ENCODE measurements around the gene ESRP2.
A peak's percentile ranks its signal among the peaks of the same experiment; 100 is the strongest.

ESRP2 gene

DNA sequence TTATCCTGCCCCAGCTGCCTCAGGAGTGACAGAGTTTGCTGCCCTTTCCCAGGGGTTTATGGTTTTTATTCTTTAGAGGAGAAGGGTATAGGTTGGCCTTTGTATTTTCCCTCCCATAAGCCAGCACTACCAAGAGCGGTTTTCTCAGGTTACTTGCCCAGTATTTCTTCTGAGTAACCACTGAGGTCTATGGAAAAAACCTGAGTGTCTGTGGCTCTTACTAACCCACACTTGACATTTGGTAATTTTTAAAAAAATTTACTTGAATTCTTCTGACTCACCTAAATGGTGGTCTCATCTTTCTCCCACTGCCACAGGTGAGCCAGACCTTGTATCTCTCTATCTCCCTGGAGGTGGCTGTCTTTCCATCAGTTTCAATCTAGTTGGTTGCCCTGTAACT lies 34.4 kb upstream of the ESRP2 start:
- TF ChIP-seq, protein P1, sequence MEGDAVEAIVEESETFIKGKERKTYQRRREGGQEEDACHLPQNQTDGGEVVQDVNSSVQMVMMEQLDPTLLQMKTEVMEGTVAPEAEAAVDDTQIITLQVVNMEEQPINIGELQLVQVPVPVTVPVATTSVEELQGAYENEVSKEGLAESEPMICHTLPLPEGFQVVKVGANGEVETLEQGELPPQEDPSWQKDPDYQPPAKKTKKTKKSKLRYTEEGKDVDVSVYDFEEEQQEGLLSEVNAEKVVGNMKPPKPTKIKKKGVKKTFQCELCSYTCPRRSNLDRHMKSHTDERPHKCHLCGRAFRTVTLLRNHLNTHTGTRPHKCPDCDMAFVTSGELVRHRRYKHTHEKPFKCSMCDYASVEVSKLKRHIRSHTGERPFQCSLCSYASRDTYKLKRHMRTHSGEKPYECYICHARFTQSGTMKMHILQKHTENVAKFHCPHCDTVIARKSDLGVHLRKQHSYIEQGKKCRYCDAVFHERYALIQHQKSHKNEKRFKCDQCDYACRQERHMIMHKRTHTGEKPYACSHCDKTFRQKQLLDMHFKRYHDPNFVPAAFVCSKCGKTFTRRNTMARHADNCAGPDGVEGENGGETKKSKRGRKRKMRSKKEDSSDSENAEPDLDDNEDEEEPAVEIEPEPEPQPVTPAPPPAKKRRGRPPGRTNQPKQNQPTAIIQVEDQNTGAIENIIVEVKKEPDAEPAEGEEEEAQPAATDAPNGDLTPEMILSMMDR (IDR thresholded peaks at IDR 0.05), result no peak
- H3K79me2 ChIP-seq, result no peaks in the 10 kb centered on the region
- no peak overlapping the region for H3K4me3 ChIP-seq (ENCODE audit: low read depth, low read length)
- H3K4me1 ChIP-seq, result peaks cover 4% of the 10 kb centered on the region
- no peak overlapping the region for H3K4me2 ChIP-seq (ENCODE audit: low read length)
- H3K9ac ChIP-seq, result no peak overlapping the region
- H3K36me3 ChIP-seq (ENCODE audit: control insufficient read depth, insufficient read depth, low read length), result no peaks in the 10 kb centered on the region
- no peaks in the 10 kb centered on the region for H3K9me3 ChIP-seq (ENCODE audit: control insufficient read depth, low read length)
- H2AFZ ChIP-seq, result no peak overlapping the region
- no peaks in the 10 kb centered on the region for H3K27me3 ChIP-seq (ENCODE audit: control insufficient read depth, insufficient read depth, low read length)
- H3K27ac ChIP-seq, result no peak overlapping the region

DNA sequence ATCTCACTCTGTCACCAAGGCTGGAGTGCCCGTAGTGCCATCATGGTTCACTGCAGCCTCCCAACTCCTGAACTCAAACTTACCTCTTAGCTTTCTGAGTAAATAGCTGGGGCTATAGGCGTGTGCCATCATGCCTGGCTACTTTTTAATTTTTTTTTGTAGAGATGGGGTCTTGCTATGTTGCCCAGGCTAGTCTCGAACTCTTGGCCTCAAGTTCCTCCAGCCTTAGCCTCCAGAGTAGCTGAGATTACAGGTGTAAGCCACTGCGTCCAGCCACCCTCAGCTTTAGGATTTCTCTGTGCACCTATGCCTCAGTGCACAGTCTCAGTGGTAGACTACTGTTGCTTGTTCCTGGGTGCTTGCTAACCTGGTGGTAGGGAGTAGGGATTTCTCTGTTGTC lies 33.9 kb upstream of the ESRP2 start:
- Histone ChIP-seq H2AFZ (no peak overlapping the region), H3K4me3 (ENCODE audit: low read depth, low read length) (no peak overlapping the region), H3K9ac (no peak overlapping the region), H3K36me3 (ENCODE audit: control insufficient read depth, insufficient read depth, low read length) (no peaks in the 10 kb centered on the region), H3K4me2 (ENCODE audit: low read length) (no peak overlapping the region), H3K27me3 (ENCODE audit: control insufficient read depth, insufficient read depth, low read length) (no peaks in the 10 kb centered on the region), H3K27ac (no peak overlapping the region), H3K9me3 (ENCODE audit: control insufficient read depth, low read length) (no peaks in the 10 kb centered on the region), H3K79me2 (no peaks in the 10 kb centered on the region), H3K4me1 (peaks cover 8% of the 10 kb centered on the region)
- TF ChIP-seq, protein P1 (IDR thresholded peaks at IDR 0.05), result no peak

DNA sequence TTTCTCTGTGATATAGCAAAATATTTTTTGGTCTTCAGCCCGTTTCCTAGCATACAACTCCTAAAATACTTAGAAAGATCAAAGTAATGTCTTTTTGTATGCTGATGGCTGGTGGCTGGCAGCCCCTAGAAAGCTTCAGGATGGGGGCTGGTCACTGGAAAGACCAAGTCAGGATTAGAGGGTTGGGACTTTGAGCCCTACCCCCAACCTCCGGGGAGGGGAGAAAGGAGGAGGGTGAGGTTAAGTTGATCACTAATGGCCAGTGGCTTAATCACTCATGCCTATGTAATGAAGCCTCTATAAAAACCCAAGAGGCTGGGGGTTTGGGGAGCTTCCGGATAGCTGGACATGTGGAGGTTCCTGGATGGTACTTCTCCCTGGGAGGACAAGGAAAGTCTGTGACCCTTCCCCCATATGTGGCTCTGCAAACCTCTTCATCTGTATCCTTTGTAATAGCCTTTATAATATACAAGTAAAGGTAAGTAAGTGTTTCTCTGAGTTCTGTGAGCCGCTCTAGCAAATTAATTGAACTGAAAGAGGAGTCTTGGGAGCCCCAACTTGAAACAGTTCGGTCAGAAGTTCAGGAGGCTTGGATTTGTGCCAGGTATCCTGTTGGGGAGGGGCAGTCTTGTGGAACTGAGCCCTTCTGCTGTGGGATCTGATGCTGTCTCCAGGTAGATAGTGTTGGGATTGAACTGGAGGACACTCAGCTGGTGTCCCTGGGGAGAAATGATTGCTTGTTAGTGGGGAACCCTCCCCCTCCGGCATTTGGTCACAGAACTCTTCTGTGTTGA lies 31.9 kb upstream of the ESRP2 start:
- Histone ChIP-seq H3K9me3 (ENCODE audit: control insufficient read depth, low read length) (no peaks in the 10 kb centered on the region), H3K4me3 (ENCODE audit: low read depth, low read length) (no peak overlapping the region), H3K36me3 (ENCODE audit: control insufficient read depth, insufficient read depth, low read length) (no peaks in the 10 kb centered on the region), H3K79me2 (no peaks in the 10 kb centered on the region), H3K4me2 (ENCODE audit: low read length) (no peak overlapping the region), H3K4me1 (peaks cover 12% of the 10 kb centered on the region), H3K27me3 (ENCODE audit: control insufficient read depth, insufficient read depth, low read length) (no peaks in the 10 kb centered on the region), H2AFZ (no peak overlapping the region), H3K27ac (no peak overlapping the region), H3K9ac (no peak overlapping the region)
- TF ChIP-seq, protein P1 (IDR thresholded peaks at IDR 0.05), result no peak

DNA sequence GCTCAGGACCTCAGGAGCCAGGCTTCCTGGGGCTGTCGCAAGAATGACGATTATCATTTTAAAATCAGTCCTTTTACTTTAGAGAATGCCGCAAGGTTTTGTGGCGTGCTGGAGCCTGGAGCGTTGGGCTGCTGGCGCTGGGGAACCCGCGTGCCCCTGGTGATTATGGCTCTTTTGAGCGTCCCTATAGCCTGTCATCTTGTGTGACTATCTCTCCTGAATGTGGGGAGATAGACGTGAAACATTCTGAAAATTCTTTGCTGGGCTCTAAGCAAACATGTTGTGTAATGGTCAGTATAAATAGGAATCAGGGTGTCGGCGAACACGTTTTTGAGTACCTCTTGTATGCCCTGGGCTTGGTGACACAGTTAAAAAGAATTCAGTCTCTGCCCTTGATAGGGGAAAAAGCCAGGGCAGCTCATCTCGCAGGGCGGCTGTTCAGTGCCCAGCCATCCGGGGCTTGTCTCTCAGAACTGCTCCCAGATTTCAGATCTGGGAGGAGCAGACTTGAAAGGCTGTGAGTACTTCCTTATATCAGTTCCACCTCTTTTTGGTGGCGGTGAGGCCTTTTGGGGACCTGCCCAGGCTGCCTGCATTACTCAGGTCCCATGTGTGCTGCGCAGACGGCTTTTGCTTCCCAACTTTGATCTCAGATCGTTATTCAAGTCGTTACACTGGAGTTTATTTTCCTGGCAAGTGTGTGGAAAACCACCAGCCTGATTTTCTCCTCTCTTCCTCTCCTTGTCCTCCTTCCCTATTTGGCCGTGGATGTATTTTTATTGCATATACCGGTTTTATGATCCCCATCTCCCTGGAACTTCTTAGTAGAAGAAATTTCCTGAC lies 29.4 kb upstream of the ESRP2 start:
- no peaks in the 10 kb centered on the region for H3K27me3 ChIP-seq (ENCODE audit: control insufficient read depth, insufficient read depth, low read length)
- peak overlapping the region; percentile 58 for H3K4me3 ChIP-seq (ENCODE audit: low read depth, low read length)
- no peaks in the 10 kb centered on the region for H3K36me3 ChIP-seq (ENCODE audit: control insufficient read depth, insufficient read depth, low read length)
- H3K79me2 ChIP-seq, result peaks cover 3% of the 10 kb centered on the region
- H3K4me2 ChIP-seq (ENCODE audit: low read length), result peak overlapping the region; percentile 64
- H3K4me1 ChIP-seq, result peaks cover 9% of the 10 kb centered on the region
- TF ChIP-seq, protein P1 (IDR thresholded peaks at IDR 0.05), result no peak
- peak overlapping the region; percentile 97 for H2AFZ ChIP-seq
- peak overlapping the region; percentile 66 for H3K27ac ChIP-seq
- no peak overlapping the region for H3K9ac ChIP-seq
- no peaks in the 10 kb centered on the region for H3K9me3 ChIP-seq (ENCODE audit: control insufficient read depth, low read length)

All from parathyroid adenoma (tissue), 2 donors.